SU-DHL-6 (cell line): ENCODE results near the gene ARHGAP26.

Source experiments
- H2AFZ ChIP-seq: fragments of 200-600 bp; sonication (generic); 2 replicates; pipeline ENCODE4 v1.6.1; 2014; ENCODE audit warnings: low read depth, mild to moderate bottlenecking, moderate library complexity, mixed read lengths, antibody characterized with exemption, low read length; ENCODE audit not compliant: severe bottlenecking
- H3F3A ChIP-seq: fragments of 200-600 bp; shearing (Covaris generic); 2 replicates; pipeline ENCODE4 v1.6.0; 2016; ENCODE audit warnings: antibody characterized with exemption, mild to moderate bottlenecking; ENCODE audit not compliant: insufficient read depth
- H3K27ac ChIP-seq: fragments of 200-600 bp; sonication (generic); 2 replicates; pipeline ENCODE4 v1.5.1; 2016; ENCODE audit warnings: low read depth, mild to moderate bottlenecking, low read length, moderate library complexity, mixed read lengths
- H3K27me3 ChIP-seq: fragments of 200-600 bp; sonication (generic), shearing (Covaris generic); 2 replicates; pipeline ENCODE4 v1.6.0; 2014; ENCODE audit warnings: mild to moderate bottlenecking, low read length
- H3K36me3 ChIP-seq: fragments of 200-600 bp; sonication (generic); 2 replicates; pipeline ENCODE4 v1.6.1; 2014; ENCODE audit warnings: mild to moderate bottlenecking, low read length, mixed read lengths
- H3K4me2 ChIP-seq: fragments of 300-600, 200-600 bp; shearing (Covaris generic), sonication (generic); 2 replicates; pipeline ENCODE4 v1.6.0; 2014; ENCODE audit warnings: low read length, low read depth, mild to moderate bottlenecking; ENCODE audit not compliant: poor library complexity, severe bottlenecking
- H3K4me3 ChIP-seq: fragments of 200-600 bp; sonication (generic); 2 replicates; pipeline ENCODE4 v1.5.1; 2014; ENCODE audit warnings: antibody characterized with exemption, low read length, mild to moderate bottlenecking, mixed read lengths; ENCODE audit not compliant: insufficient read depth, poor library complexity, severe bottlenecking
- H3K79me2 ChIP-seq: fragments of 200-600 bp; sonication (generic); 2 replicates; pipeline ENCODE4 v1.6.1; 2014; ENCODE audit warnings: mild to moderate bottlenecking, low read length, moderate library complexity; ENCODE audit not compliant: insufficient read depth
- H3K9ac ChIP-seq: fragments of 200-600 bp; sonication (generic); 2 replicates; pipeline ENCODE4 v1.7.0; 2014; ENCODE audit warnings: mild to moderate bottlenecking, low read length
- H3K9me2 ChIP-seq: fragments of 200-600 bp; sonication (generic); replicated peaks from 2 replicates; pipeline ENCODE4 v1.6.1; 2014; ENCODE audit warnings: low read length; ENCODE audit not compliant: insufficient read depth
- H3K9me3 ChIP-seq: fragments of 200-600 bp; sonication (generic); 2 replicates; pipeline ENCODE4 v1.6.1; 2014; ENCODE audit warnings: low read length, mixed read lengths; ENCODE audit not compliant: insufficient read depth
- H4K20me1 ChIP-seq: fragments of 200-600 bp; sonication (generic); 2 replicates; pipeline ENCODE4 v1.6.1; 2014; ENCODE audit warnings: low read depth, mild to moderate bottlenecking, antibody characterized with exemption, low read length, moderate library complexity, mixed read lengths
- EZH2phosphoT487 ChIP-seq: fragments of 200-600 bp; sonication (generic), shearing (Covaris generic); conservative IDR thresholded peaks from 2 replicates; pipeline ENCODE4 v1.6.1; 2018; ENCODE audit warnings: mild to moderate bottlenecking, antibody characterized with exemption, low read length, moderate library complexity, mixed read lengths
- TF ChIP-seq, protein P1 (sequence below): fragments of 200-600 bp; sonication (generic); IDR thresholded peaks from one replicate; pipeline ENCODE4 v1.5.1; 2017; ENCODE audit warnings: antibody characterized with exemption, mild to moderate bottlenecking, low read length, moderate library complexity; ENCODE audit not compliant: insufficient read depth, poor library complexity, severe bottlenecking

The ARHGAP26 gene

DNA sequence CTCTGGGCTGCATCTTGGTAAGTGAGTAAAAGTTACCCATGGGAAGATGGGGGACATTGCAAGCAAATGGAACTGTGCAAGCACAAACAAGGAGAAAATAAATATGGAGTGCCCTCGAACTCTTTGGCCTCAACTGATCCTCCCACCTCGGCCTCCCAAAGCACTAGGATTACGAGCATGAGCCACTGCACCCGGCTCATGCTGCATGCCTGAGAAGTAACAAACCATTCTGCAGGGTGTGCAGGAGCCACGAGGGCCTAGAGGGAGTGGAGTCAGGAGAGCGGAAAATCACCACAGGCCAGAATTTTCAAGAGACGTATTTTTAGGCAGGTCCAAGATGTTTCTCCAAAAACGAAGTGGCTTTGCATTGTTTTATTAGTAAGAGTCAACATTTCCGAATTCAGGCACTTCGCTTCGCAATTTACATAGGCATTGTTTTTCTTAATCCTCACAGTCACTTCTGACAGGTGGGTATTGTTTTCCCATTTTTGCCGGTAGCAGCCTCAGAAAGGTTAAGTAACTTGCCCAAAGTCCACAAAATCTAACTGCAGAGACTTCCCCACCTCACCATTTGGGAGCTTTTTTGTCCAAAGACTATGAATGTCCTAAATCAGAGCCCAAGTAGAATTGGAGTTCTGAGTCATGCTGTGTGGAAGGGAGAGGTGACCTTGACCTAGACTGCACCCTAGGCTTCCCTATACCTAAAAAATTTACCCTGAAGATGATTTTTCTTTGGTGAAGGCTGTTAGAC lies 403.1 kb downstream of the ARHGAP26 start:
- TF ChIP-seq EZH2phosphoT487 = no peak
- Histone ChIP-seq H3K36me3 (no peaks in the 10 kb centered on the region), H3K9me2 (no peaks in the 10 kb centered on the region), H3K4me3 (no peak overlapping the region), H3K9ac (no peak overlapping the region), H2AFZ (no peak overlapping the region), H3K79me2 (no peaks in the 10 kb centered on the region), H3K27ac (no peak overlapping the region), H3K27me3 (no peaks in the 10 kb centered on the region), H3K9me3 (no peaks in the 10 kb centered on the region), H4K20me1 (no peaks in the 10 kb centered on the region), H3K4me2 (no peak overlapping the region), H3F3A (no peaks in the 10 kb centered on the region)

DNA sequence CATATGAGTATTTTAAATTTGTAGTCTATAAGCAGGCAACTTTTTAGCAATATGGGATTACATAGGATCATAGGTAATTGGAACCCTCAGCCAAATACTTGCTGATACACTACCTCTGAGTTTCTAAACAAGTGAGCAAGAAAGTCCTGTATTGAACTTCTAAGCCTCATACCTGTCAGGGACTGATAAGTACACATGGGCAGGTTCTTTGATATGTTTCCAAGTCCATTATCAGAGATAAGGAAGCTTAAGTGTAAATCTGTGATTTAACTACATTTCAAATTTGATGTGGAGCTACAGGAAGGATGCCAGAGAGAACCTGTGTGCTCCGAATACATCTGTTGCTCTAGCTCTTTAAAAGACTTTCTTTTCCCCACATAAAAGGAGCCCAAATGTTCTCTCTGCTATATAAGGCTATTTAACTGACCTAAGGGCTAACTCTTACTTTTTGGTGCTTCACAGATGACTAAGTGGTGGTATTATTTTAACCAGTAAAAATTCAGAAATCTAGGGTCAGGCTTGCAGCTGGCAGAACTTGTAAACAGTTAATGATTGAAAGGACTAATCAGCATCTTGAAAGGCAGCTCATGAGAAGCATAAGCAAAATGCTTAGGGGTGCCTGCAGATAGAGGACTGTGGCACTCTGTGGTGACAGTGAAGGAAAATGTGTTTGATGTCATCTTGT lies 404.7 kb downstream of the ARHGAP26 start:
- Histone ChIP-seq H3K79me2 (no peaks in the 10 kb centered on the region), H3K9me3 (no peaks in the 10 kb centered on the region), H3K9me2 (no peaks in the 10 kb centered on the region), H3K27me3 (no peaks in the 10 kb centered on the region), H3K27ac (no peak overlapping the region), H3K4me2 (no peak overlapping the region), H3K36me3 (no peaks in the 10 kb centered on the region), H3K4me3 (no peak overlapping the region), H4K20me1 (no peaks in the 10 kb centered on the region), H3F3A (no peaks in the 10 kb centered on the region), H3K9ac (no peak overlapping the region), H2AFZ (no peak overlapping the region)
- no peak for TF ChIP-seq EZH2phosphoT487
- TF ChIP-seq, protein P1, sequence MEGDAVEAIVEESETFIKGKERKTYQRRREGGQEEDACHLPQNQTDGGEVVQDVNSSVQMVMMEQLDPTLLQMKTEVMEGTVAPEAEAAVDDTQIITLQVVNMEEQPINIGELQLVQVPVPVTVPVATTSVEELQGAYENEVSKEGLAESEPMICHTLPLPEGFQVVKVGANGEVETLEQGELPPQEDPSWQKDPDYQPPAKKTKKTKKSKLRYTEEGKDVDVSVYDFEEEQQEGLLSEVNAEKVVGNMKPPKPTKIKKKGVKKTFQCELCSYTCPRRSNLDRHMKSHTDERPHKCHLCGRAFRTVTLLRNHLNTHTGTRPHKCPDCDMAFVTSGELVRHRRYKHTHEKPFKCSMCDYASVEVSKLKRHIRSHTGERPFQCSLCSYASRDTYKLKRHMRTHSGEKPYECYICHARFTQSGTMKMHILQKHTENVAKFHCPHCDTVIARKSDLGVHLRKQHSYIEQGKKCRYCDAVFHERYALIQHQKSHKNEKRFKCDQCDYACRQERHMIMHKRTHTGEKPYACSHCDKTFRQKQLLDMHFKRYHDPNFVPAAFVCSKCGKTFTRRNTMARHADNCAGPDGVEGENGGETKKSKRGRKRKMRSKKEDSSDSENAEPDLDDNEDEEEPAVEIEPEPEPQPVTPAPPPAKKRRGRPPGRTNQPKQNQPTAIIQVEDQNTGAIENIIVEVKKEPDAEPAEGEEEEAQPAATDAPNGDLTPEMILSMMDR = no peak

DNA sequence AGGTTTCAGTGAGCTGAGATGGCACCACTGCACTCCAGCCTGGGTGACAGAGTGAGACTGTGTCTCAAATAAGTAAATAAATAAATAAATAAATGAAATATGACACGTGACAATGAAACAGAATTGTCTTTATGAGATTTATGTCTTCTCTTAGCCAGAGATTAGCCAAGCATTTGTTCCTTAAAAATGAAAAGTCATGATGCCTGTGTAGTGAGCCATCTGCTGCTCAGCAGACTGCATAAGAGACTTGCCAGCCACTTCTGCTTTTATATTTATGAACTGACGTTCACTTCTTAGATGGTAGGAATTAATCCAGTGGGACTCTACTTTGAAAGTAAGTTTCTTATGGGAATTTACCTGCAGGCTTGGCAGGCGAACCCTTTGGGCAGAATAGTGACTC lies 405.9 kb downstream of the ARHGAP26 start:
- H3K4me2 ChIP-seq = no peak overlapping the region

More for the DNA sequence above, 405.9 kb downstream of the ARHGAP26 start:
- no peak for TF ChIP-seq EZH2phosphoT487
- TF ChIP-seq, protein P1 = no peak
- H2AFZ ChIP-seq = no peak overlapping the region
- no peak overlapping the region for H3K4me3 ChIP-seq
- no peak overlapping the region for H3K9ac ChIP-seq
- H3K36me3 ChIP-seq = no peaks in the 10 kb centered on the region
- H3K27me3 ChIP-seq = no peaks in the 10 kb centered on the region
- H3K79me2 ChIP-seq = no peaks in the 10 kb centered on the region
- no peaks in the 10 kb centered on the region for H3F3A ChIP-seq
- H3K27ac ChIP-seq = no peak overlapping the region
- H3K9me2 ChIP-seq = no peaks in the 10 kb centered on the region
- H4K20me1 ChIP-seq = no peaks in the 10 kb centered on the region
- no peaks in the 10 kb centered on the region for H3K9me3 ChIP-seq
